GM08714 (cell line): ENCODE data around the gene EDC3.
"Not testable (repeated sequence)": the region's sequence is repeated elsewhere in the genome, so short reads cannot be mapped to it uniquely, and the experiment has no call there.

Experiments
- H3K4me3 ChIP-seq: fragments of 200-500 bp; sonication (Bioruptor generic); 2 replicates; pipeline ENCODE4 v1.5.1; 2014; ENCODE audit warnings: mild to moderate bottlenecking, low read length, inconsistent platforms
- ZNF274 ChIP-seq: IDR thresholded peaks from 2 replicates; pipeline ENCODE4 v1.6.1; 2012; ENCODE audit warnings: mild to moderate bottlenecking, low read depth, low read length

Gene EDC3

DNA sequence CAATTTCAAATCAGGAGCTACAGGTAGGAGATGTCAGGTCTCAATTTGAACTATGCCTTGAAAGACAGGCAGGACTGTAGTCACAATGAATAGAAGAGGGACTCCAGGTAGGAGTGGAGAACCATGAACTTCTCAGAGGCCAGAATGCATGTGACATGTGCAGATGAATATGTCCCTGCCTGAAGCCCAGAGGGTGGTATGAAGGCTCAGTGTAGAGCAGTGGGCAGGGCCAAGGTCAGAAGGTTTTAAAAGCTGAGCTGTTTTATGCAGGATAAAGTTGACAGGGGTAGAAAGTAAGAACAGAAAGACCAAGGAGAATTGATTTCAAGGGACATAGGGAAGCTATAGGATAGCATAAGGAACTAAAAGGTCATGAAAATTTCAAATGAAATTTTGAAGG, 49.3 kb downstream of the EDC3 start:
- no peak for TF ChIP-seq ZNF274
- H3K4me3 ChIP-seq, result no peak overlapping the region

DNA sequence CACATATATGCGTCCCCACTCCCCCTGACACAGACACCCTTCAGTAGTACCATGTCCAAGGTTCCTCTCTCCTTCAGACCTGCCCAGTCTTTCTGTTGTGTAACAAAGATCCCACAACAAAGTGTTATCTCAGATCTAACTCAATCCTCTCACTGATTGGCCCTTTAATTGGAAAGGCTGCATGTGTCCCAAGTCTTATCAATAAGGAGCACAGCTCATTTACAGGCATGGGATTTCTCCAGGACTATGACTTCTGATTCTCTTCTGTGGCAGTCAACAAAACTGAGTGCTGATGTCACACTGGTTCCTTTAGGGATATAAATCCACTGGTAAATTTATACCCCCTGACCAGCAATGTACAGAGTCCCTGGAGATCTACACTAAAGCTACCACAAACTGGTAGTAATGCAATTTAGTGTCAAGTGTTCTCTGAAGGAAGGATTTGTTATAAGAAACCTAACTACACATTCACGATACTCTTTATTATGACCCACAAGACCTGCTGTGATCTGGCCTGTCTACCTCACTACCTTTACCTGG, 52.1 kb downstream of the EDC3 start:
- H3K4me3 ChIP-seq, result no peak overlapping the region
- TF ChIP-seq ZNF274, result no peak

DNA sequence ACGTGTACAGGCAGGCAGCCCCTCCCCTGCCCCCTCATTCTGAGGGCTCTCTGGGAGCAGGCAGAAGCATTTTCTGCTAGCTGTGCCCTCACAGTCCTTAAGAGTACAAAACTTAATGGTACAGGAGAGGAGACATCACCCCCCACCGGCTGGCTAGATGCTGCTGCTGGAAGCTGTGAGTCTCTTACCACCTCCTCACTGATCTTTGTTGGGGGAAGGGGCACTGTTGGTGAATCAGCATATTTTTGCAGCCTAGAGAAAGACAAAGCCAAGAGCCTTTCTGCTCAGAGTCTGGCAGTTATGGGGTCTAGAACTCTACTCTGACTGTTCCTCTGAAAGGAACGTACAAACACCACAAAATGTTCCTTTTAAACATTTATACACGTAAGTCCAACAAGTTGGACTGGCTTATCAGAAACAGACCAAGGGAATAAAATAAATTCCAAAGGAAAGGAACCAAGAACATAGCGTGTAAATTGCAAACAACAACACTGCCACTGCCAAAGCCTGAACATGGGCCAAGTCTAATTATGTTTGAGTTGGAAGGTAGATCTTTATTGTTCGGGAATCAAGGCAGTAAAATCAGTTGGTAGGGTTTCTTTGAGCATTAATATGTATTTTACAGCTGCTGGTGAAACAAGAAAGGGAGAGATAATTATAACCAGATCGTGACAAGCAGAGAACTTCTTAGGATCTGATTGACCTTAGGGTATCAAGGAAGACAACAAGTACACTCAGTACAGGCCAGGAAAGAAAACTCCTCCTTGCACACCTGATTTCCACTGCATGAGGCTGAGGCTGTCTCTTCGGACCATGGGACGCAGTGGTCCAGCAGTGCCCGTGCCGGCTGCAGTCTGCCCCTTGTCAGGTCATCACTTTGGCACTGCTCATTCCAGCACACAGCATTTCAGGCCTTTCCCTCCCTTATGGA, 52.8 kb downstream of the EDC3 start:
- TF ChIP-seq ZNF274, result no peak
- H3K4me3 ChIP-seq, result no peak overlapping the region

DNA sequence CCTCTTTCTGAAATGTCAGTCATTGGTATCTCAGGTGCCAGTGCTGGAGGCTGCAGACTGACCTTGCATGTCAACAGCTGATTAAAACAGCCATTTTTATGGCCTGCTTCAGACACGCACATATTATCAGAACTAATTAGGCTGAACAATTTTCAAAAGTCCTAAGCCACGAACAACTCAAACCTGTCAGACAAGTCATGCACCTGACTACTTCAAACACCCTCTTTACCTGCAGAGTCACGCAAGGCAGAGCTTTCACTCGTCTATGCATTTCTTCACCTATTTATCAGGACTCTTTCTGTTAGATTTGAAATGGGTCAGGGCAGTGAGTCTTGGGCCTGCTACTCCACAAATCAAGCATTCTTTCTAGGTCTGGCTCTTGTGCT, 53.5 kb downstream of the EDC3 start:
- no peak overlapping the region for H3K4me3 ChIP-seq

DNA sequence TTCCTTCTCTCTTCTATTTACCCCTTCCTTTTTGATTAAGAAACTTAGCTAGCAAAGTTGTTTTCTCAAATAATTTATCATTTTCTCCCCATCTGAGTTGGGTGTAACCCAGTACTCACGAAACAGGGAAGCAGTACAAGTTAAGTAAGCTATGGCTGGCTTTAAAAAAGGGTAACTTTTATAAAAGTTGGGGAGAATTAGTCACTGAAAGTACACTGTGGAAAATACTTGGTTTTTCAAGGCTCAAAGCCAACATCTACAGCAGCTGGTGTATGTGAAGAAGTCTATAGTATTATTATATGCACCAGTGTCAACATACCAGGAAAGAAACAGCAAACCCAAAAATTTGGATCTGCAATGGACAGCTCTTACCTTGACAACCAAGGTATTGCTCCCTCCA, 54.7 kb downstream of the EDC3 start:
- TF ChIP-seq ZNF274, result no peak

More for the DNA sequence above, 53.5 kb downstream of the EDC3 start:
- no peak for TF ChIP-seq ZNF274

DNA sequence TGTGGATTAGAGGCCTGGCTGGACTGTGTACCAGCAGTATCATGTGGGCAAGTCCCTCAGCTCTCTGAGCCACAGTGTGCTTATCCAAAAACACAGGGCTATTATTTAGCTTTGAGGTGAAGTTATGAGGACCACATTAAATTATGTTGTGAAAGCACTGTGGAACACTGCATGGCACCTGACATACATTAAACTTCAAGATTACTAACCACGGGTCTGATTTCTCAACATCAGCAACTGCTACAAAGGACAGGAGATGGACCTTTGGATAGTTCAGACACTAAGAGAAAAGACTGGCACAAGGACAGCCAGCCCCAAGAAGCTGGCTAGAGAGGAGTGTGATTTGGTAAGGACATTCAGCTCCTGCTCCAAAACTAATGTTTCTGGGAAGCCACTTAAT, 58.8 kb downstream of the EDC3 start:
- H3K4me3 ChIP-seq, result no peak overlapping the region
- TF ChIP-seq ZNF274, result no peak

More for the DNA sequence above, 54.7 kb downstream of the EDC3 start:
- H3K4me3 ChIP-seq, result no peak overlapping the region

DNA sequence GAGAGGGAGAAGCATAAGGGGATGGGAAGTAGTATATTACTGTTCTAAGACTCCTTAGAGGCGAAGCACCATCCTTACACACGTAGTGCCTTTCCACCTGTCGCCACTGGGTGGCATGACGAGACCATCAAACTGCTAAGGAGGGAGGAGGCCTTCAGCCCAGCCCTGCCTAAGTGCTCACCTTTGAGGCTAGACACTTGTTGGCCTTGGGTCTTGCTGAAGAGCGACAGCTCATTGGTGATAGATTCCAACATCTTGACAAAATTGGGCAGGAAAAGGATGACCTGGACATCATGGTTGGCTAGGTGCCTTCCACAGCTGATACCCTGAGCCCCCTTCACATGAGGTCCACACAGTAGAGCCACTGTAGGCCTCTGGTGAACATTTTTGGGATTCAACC, 60.6 kb downstream of the EDC3 start:
- no peak for TF ChIP-seq ZNF274
- no peak overlapping the region for H3K4me3 ChIP-seq

DNA sequence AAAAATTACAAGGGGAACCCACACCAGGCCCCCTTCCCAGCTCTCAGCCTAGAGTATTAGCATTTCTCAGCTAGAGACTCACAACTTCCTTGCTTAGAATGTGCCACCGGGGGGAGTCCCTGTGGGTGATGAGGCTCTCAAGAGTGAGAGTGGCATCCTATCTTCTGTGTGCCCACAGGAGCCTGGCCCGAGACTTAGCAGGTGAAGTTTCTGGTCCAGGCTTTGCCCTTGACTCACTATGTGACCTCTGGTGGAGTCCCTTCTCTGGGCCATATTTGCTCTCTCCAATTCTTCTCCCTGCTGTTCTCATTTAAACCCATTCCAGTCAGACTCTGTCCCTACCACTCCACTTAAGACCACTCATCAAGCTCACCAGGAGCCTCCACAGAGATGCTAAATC, 62.0 kb downstream of the EDC3 start:
- H3K4me3 ChIP-seq, result no peak overlapping the region
- no peak for TF ChIP-seq ZNF274

DNA sequence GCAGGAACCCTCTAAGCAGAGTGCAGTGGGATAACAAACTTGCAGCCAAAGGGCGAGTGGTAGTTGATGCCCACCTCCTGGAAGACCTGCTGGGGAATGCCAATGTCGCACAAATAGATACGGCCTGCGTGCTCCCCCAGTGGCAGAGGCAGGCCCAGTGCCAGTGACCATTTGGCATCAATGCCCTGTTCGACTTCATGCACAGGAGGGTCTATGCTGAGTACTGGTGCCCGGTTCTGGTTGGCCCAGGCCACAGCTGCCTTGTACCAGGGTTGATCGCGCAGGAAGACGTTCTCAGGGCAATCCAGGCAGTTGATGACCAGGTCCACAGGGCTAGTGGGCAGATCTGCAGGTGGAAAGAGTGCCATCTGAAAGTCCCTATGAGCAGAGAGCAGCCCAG, 63.2 kb downstream of the EDC3 start:
- H3K4me3 ChIP-seq, result no peak overlapping the region
- TF ChIP-seq ZNF274, result no peak

DNA sequence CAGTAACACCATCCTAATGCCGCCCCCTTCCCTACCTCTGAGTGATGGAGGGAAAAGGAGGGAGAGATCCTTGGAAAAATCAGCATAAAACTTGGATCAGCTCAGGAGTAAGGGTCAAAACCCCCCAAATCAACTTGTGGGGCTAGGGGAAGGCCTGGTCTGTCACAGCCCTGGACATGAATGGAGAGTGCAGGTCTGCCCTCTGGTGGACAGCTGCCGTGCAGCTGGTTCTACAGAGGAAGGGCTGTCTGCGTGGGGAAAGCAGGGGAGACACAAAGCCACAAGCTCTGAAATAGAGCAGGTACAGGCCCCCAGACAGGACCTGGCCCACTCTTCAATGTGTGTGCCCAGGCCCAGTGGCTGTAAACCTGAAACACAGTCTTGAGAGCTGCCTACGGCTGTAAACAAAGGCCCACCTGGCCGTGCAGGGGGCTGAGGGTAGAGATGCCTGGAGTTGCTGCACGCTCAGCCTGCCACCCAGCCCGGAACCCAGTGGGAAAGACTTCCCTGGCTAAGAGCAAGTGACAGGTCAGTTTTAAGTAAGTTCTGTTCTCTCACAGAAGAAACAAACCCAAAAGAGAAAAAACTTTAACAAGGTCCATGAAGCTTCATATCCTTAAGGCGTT, 63.8 kb downstream of the EDC3 start:
- no peak for TF ChIP-seq ZNF274
- H3K4me3 ChIP-seq, result no peak overlapping the region

DNA sequence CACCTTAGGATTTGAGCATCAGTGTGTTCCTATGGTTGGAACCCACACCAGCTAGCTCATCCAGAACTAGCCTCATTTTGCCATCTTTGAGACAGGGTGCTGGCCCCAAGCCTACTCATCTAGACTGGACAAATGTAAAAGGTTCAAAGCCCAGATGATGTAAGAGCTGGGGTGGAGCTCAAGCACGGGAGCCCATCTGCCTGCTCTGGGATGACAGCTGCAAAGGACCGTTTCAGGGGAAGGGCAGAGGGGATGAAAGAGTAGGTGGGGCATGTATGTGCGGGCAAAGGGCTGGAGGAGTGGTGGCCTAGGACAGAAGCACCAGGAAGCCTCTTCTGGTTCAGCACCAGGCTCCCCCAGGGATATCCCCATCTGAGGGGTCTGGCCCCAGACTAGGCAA, 64.4 kb downstream of the EDC3 start:
- H3K4me3 ChIP-seq, result no peak overlapping the region
- no peak for TF ChIP-seq ZNF274

DNA sequence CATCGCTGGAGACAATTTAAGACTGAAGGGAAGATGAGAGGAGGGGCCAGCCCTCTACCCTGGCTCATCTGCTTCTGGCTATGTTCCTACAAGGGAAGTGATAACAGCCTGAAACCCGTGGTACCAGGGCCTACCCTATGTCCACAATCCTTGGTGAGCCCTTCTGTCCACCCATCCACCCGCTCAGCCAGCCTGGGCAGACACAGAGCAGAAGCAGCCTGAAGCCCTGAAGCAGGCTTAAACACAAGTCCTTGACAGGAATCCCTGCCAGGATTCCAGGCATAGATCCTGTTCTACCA, 64.8 kb downstream of the EDC3 start:
- TF ChIP-seq ZNF274, result no peak
- no peak overlapping the region for H3K4me3 ChIP-seq

DNA sequence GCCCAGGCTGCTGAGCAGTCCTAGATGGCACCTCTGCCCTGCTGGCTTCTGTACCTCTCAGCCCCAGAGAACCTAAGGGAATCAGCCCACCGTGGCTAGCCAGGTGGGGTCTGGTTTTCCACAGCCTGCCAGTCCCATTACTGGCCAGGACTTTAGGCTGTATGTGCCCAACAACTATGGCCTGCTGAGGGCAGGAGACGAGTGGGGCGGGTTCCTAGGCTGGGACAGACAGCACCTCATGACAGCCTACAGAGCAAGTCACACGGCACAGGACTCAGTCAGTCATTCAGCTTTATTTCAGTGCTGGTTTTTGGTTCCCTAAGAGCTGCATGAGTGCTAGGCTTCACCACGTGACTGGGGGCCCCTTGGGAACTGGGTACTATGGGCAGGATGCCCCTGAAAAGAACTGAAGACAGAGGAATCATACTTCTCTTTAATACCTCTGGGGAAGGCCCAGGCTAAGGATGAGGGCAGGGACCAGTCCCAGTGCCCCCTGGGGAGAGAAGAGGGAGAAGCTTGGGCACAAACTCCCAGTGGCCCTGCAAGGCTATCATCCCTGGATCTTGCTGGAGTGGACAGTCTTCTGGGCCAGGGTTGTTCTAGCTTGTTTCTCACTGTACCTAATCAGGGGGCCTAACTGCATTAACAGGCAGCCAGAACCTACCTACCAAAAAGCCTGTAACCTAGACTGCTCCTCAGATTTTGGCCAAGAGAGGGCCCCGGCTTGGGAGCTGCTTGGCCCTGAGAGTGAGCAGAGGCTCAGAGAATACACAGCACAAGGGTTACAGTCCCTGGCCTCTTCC, 65.3 kb downstream of the EDC3 start:
- TF ChIP-seq ZNF274, result no peak

DNA sequence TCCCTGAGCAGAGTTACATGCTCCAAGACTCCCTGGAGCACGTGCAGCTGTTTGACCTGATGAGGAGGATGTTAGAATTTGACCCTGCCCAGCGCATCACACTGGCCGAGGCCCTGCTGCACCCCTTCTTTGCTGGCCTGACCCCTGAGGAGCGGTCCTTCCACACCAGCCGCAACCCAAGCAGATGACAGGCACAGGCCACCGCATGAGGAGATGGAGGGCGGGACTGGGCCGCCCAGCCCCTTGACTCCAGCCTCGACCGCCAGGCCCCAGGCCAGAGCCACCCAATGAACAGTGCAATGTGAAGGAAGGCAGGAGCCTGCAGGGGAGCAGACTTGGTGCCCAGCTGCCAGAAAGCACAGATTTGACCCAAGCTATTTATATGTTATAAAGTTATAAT, 66.1 kb downstream of the EDC3 start:
- H3K4me3 ChIP-seq, result not testable (repeated sequence)

More for the DNA sequence above, 65.3 kb downstream of the EDC3 start:
- no peak overlapping the region for H3K4me3 ChIP-seq
